Measurements from ENCODE around the gene SMIM23.

The SMIM23 gene

DNA sequence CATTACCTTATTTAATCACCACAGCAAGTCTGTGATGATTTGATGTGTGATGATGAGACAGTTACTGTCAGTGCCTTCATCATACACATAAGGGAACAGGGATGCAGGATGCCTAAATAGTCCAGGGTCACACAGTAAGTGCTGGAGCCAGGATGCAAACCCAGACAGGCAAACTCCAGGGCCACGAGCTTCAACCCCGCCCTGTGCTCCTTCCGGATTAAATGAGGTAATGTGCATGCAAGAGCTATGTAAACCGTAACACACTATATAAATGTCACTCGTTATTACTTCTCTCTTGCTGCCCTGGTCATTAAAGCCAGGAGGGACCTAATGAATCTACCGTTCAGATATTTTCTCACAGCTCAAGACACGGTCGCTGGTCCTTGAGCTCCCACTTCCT is 12.8 kb downstream of the SMIM23 start:
- Histone ChIP-seq H2AFZ (ENCODE audit: low read depth) (no peak overlapping the region), H3K79me2 (ENCODE audit: insufficient read depth, low read depth) (no peaks in the 10 kb centered on the region), H3K4me1 (ENCODE audit: low read depth, poor library complexity, severe bottlenecking) (no peaks in the 10 kb centered on the region), H3K4me2 (no peak overlapping the region), H4K20me1 (ENCODE audit: insufficient read depth) (no peaks in the 10 kb centered on the region), H3K36me3 (ENCODE audit: insufficient read depth) (no peaks in the 10 kb centered on the region), H3K9ac (no peak overlapping the region), H3K27me3 (ENCODE audit: insufficient read depth, low read depth) (no peaks in the 10 kb centered on the region), H3K27ac (no peak overlapping the region), H3K4me3 (IDR thresholded peaks at IDR 0.05; ENCODE audit: insufficient read depth, low read depth, low read length) (no peak overlapping the region)
- TF ChIP-seq, protein P1, sequence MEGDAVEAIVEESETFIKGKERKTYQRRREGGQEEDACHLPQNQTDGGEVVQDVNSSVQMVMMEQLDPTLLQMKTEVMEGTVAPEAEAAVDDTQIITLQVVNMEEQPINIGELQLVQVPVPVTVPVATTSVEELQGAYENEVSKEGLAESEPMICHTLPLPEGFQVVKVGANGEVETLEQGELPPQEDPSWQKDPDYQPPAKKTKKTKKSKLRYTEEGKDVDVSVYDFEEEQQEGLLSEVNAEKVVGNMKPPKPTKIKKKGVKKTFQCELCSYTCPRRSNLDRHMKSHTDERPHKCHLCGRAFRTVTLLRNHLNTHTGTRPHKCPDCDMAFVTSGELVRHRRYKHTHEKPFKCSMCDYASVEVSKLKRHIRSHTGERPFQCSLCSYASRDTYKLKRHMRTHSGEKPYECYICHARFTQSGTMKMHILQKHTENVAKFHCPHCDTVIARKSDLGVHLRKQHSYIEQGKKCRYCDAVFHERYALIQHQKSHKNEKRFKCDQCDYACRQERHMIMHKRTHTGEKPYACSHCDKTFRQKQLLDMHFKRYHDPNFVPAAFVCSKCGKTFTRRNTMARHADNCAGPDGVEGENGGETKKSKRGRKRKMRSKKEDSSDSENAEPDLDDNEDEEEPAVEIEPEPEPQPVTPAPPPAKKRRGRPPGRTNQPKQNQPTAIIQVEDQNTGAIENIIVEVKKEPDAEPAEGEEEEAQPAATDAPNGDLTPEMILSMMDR (conservative IDR thresholded peaks at IDR 0.05; ENCODE audit: low read depth, low read length), result no peak

DNA sequence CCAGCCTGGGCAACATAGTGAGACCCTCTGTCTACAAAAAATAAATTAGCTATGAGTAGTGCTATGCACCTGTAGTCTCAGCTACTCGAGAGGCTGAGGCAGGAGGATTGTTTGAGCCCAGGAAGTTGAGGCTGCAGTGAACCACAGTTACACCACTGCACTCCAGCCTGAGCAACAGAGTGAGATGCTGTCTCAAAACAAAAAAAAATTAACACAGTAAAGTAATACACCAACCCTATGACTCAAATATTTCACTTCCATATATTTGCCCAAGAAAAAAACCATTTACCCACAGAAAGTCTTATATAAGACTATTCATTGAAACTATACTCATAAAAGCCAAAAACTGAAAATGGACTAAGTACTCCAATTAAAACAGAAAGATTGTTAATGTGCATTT is 16.2 kb downstream of the SMIM23 start:
- H3K4me3 ChIP-seq (IDR thresholded peaks at IDR 0.05; ENCODE audit: insufficient read depth, low read depth, low read length), result no peak overlapping the region
- no peak overlapping the region for H2AFZ ChIP-seq (ENCODE audit: low read depth)
- H3K9ac ChIP-seq, result no peak overlapping the region
- H3K27me3 ChIP-seq (ENCODE audit: insufficient read depth, low read depth), result no peaks in the 10 kb centered on the region
- H3K4me2 ChIP-seq, result no peak overlapping the region
- no peaks in the 10 kb centered on the region for H3K36me3 ChIP-seq (ENCODE audit: insufficient read depth)
- TF ChIP-seq, protein P1 (conservative IDR thresholded peaks at IDR 0.05; ENCODE audit: low read depth, low read length), result no peak
- H4K20me1 ChIP-seq (ENCODE audit: insufficient read depth), result no peaks in the 10 kb centered on the region
- no peaks in the 10 kb centered on the region for H3K79me2 ChIP-seq (ENCODE audit: insufficient read depth, low read depth)
- no peak overlapping the region for H3K27ac ChIP-seq
- H3K4me1 ChIP-seq (ENCODE audit: low read depth, poor library complexity, severe bottlenecking), result no peaks in the 10 kb centered on the region

DNA sequence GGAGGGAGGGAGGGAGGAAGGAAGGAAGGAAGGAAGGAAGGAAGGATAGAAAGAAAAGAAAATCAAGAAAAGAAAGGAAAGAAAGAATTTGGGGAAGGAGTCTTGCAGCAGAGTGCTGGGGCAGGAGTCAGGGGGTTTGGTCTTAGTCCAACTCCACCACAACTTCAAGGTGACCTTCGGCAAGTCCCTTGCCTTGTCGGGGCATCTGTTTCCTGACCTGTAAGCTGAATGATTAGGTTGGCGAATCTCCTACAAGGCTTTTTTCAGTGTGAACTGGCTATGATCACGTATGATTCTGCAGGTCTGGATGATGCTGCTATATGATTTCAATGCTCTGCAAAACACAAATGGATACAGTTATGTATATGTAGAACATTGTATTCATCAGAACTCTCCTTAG is 20.1 kb downstream of the SMIM23 start:
- Histone ChIP-seq H3K27ac (no peak overlapping the region), H3K4me1 (ENCODE audit: low read depth, poor library complexity, severe bottlenecking) (no peaks in the 10 kb centered on the region), H3K9ac (no peak overlapping the region), H3K27me3 (ENCODE audit: insufficient read depth, low read depth) (no peaks in the 10 kb centered on the region), H3K4me3 (IDR thresholded peaks at IDR 0.05; ENCODE audit: insufficient read depth, low read depth, low read length) (no peak overlapping the region), H3K4me2 (no peak overlapping the region), H4K20me1 (ENCODE audit: insufficient read depth) (no peaks in the 10 kb centered on the region), H2AFZ (ENCODE audit: low read depth) (no peak overlapping the region), H3K36me3 (ENCODE audit: insufficient read depth) (no peaks in the 10 kb centered on the region), H3K79me2 (ENCODE audit: insufficient read depth, low read depth) (no peaks in the 10 kb centered on the region)
- TF ChIP-seq, protein P1 (conservative IDR thresholded peaks at IDR 0.05; ENCODE audit: low read depth, low read length), result no peak

DNA sequence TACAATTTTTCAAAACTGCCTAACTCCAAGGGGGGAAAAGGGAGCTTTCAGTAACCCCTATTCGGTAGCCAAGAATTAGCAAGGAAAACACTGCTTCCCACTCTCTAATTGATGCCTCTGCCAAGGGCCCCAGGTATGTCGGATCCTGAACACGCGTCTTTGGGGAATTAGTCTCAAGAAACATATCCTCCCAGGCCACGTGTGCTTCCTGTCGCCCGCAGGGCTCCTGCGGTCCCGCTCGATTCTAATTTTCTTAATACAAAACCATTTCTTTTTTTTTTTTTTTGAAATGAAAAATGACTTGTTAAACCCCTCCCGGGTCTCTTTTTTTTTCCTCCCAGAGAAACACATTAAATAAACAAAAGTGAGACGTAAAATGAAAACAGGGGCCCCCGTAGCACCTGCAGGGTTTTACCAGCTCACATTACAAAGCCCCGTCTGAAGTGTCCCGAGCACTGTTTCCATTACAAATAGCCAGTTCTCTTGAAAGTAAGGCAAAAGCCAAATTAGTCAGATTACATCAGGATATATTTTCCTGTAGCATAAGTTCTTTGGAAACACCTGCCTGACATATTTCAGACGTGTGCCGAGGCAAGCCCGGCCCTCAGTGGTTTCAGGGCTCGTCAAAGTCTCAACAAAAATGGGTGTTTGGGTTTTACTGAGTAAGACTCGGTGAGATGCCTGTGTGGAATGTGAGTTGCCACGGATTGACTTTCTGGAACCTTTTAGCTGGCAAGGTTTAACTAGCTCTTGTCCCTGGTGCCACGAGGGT is 21.5 kb downstream of the SMIM23 start:
- Histone ChIP-seq H3K36me3 (ENCODE audit: insufficient read depth) (no peaks in the 10 kb centered on the region), H4K20me1 (ENCODE audit: insufficient read depth) (no peaks in the 10 kb centered on the region), H2AFZ (ENCODE audit: low read depth) (no peak overlapping the region), H3K4me1 (ENCODE audit: low read depth, poor library complexity, severe bottlenecking) (no peaks in the 10 kb centered on the region), H3K9ac (no peak overlapping the region), H3K79me2 (ENCODE audit: insufficient read depth, low read depth) (no peaks in the 10 kb centered on the region), H3K27ac (no peak overlapping the region), H3K4me3 (IDR thresholded peaks at IDR 0.05; ENCODE audit: insufficient read depth, low read depth, low read length) (no peak overlapping the region), H3K4me2 (no peak overlapping the region), H3K27me3 (ENCODE audit: insufficient read depth, low read depth) (no peaks in the 10 kb centered on the region)
- TF ChIP-seq, protein P1 (conservative IDR thresholded peaks at IDR 0.05; ENCODE audit: low read depth, low read length), result no peak
